HG03571 (cell line): ENCODE measurements around the gene E4F1.
A peak's percentile ranks its signal among the peaks of the same experiment; 100 is the strongest.
"Not testable (repeated sequence)": the region's sequence is repeated elsewhere in the genome, so short reads cannot be mapped to it uniquely, and the experiment has no call there.

Source experiments
- ATAC-seq: cut with Tn5 transposase; IDR thresholded peaks from one replicate; pipeline ENCODE4 v1.9.1; 2021; ENCODE audit not compliant: unreplicated experiment

The E4F1 gene

GRCh38 chr16:2189252-2189893, 34.0 kb upstream of the E4F1 start:
- no peak for ATAC-seq

- no peak for ATAC-seq
These were observed 33.3 kb upstream of the E4F1 start for GRCh38 chr16:2190002-2190658.

- no peak for ATAC-seq
These were observed 32.5 kb upstream of the E4F1 start for GRCh38 chr16:2190659-2191445.

GRCh38 chr16:2191446-2191706, 32.0 kb upstream of the E4F1 start:
- ATAC-seq, result no peak

GRCh38 chr16:2194166-2194834, 29.1 kb upstream of the E4F1 start:
- no peak for ATAC-seq

GRCh38 chr16:2194852-2195321, 28.5 kb upstream of the E4F1 start:
- no peak for ATAC-seq

- ATAC-seq, result no peak
These were observed 27.8 kb upstream of the E4F1 start for GRCh38 chr16:2195322-2196161.

GRCh38 chr16:2196162-2196980, 27.0 kb upstream of the E4F1 start, which contains the start of gene CASKIN1:
CASKIN1 (minus strand) TSS chr16:2196605; CDS start chr16:2196432, 173 bp downstream.
- no peak for ATAC-seq

GRCh38 chr16:2196981-2197511, 26.3 kb upstream of the E4F1 start:
- ATAC-seq, result no peak

GRCh38 chr16:2197765-2198164, 25.6 kb upstream of the E4F1 start:
- ATAC-seq, result no peak

GRCh38 chr16:2198283-2198682, 25.1 kb upstream of the E4F1 start:
- ATAC-seq, result no peak

GRCh38 chr16:2199095-2199494, 24.3 kb upstream of the E4F1 start:
- ATAC-seq, result no peak

GRCh38 chr16:2199621-2200139, 23.7 kb upstream of the E4F1 start:
- ATAC-seq, result no peak

- ATAC-seq, result no peak
These were observed 23.1 kb upstream of the E4F1 start for GRCh38 chr16:2200313-2200712.

- not testable (repeated sequence) for ATAC-seq
These were observed 20.2 kb upstream of the E4F1 start for GRCh38 chr16:2203119-2203688.

GRCh38 chr16:2204416-2205103, 18.8 kb upstream of the E4F1 start:
- no peak for ATAC-seq

- ATAC-seq, result peak; percentile 69
These were observed 18.1 kb upstream of the E4F1 start, which contains the start of gene MLST8 for GRCh38 chr16:2205104-2205966. MLST8 (plus strand) TSS chr16:2205454; CDS start chr16:2206086, 632 bp downstream.
